HG03442 (cell line): ENCODE data around the gene FAM98C.
"Not testable (repeated sequence)": the region's sequence is repeated elsewhere in the genome, so short reads cannot be mapped to it uniquely, and the experiment has no call there.

Source experiments
- ATAC-seq: cut with Tn5 transposase; IDR thresholded peaks from one replicate; pipeline ENCODE4 v1.9.1; 2021; ENCODE audit warnings: mild to moderate bottlenecking, moderate library complexity; ENCODE audit not compliant: unreplicated experiment

FAM98C gene

DNA sequence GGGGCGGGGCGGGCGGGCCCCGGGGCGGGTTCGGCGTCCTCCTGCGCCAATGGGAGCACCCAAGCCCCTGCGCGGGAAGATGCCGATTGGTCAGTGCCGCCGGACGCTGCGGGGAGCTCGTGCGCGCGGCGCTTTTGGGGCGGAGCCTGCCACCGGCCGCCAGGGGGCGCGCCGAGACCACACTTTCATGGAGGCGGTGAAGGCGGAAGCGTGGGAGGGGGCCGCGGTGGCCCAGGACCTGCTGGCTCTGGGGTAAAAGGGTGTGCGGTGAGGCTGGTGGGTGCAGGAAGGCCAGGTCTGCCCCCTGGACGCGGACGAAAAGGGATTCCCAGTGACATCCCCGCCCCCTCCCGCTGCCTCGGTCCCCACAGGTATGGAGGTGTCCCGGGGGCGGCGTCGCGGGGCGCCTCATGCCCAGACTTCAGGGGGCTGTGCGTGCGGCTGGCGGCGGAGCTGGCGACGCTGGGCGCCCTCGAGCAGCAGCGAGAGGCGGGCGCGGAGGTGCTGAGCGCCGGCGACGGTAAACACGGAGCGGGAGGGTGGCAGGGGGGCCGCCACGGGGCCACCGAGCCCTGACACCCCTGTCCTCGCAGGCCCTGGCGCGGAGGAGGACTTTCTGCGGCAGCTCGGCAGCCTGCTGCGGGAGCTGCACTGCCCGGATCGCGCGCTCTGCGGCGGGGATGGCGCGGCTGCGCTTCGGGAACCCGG, at the start of gene FAM98C:
Gene FAM98C (plus strand): TSS at position 127 of the 708 bp plus-strand sequence. CDS start 61 bp downstream, at position 188.
- ATAC-seq, result peak; percentile 88

DNA sequence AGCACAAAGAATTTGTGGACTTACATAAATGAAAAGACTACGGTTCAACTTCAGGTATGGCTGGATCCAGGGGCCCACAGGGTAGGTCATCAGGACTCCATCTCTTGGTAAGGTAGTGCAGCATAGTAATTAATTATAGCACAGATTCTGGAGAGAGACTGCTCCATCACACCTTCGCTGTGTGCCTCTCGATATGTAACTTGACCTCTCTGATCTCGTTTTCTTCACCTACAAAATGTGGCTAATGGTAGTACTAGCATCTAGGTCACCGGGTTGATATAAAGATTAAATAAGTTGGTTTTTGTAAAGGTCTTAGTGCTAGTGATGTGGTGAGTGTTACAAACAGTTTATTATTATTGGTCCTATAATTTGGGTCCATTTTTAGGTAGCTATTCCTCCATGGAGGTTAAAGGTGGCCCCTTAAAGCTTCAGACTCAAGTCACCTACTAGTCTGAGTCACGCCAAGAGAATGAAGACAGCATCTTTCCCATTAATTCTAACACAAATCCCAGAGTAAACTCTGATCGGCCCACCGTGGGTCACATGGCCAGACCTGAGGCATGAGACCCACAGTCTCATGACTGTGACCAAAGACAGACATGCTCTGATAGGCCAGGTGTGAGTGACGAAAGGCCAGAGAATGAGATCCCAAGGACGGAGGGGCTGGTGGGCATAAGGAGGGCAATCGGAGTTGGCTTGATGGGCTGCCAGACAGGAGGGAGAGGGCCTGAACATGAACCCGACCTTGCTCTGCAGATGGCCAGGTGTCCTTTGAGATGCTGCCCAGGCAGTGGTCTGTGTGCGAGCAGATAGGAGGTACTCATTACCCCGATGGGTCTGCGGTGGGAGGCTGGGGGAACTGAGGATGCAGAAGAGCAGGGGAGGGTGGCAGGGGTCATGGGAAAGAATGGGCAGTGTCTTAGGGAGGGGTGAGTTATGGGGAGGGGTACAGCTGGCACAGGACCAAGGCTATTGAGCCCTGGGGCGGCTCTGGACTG, 46.9 kb upstream of the FAM98C start:
- ATAC-seq, result no peak

DNA sequence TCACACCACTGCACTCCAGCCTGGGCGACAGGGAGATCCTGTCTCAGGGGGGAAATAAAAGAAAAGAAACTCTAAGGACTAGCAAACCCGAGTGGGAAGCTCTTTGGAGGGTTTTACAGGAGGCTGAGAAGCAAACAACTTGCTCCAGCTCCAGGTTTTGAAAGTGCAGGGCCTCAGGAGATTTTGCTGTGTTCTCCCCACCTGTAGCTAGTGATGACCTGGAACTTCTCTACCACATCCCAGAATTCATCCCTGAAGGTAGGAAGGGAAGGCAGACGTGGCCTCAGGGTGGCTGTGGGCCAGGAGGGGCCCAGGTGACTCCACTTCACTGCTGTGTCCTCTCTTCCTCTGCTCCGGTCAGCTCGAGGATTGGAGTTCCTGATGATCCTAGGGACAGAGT, 44.8 kb upstream of the FAM98C start:
- no peak for ATAC-seq

- no peak for ATAC-seq
Measured at GRCh38 chr19:38359242-38360021, 43.5 kb upstream of the FAM98C start.

DNA sequence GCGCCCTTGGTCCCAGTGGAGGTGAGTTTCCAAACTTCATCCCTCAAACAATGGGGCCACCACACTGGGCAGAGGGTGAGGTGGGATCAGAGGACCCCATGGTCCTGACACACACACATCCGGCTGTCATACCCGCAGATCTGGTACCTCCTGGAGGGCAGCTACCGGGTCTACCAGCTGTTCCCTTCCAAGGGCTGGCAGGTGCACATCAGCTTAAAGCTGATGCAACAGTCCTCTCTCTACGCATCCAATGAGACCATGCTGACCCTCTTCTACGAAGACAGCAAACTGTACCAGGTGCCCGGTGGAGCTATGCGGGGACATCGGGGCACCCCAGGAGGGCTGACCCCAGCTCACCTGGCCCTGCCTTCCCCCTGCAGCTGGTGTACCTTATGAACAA, 42.5 kb upstream of the FAM98C start:
- no peak for ATAC-seq

GRCh38 chr19:38360839-38361631, 41.9 kb upstream of the FAM98C start:
- no peak for ATAC-seq

- no peak for ATAC-seq
Measured at GRCh38 chr19:38361633-38362075, 41.2 kb upstream of the FAM98C start.

DNA sequence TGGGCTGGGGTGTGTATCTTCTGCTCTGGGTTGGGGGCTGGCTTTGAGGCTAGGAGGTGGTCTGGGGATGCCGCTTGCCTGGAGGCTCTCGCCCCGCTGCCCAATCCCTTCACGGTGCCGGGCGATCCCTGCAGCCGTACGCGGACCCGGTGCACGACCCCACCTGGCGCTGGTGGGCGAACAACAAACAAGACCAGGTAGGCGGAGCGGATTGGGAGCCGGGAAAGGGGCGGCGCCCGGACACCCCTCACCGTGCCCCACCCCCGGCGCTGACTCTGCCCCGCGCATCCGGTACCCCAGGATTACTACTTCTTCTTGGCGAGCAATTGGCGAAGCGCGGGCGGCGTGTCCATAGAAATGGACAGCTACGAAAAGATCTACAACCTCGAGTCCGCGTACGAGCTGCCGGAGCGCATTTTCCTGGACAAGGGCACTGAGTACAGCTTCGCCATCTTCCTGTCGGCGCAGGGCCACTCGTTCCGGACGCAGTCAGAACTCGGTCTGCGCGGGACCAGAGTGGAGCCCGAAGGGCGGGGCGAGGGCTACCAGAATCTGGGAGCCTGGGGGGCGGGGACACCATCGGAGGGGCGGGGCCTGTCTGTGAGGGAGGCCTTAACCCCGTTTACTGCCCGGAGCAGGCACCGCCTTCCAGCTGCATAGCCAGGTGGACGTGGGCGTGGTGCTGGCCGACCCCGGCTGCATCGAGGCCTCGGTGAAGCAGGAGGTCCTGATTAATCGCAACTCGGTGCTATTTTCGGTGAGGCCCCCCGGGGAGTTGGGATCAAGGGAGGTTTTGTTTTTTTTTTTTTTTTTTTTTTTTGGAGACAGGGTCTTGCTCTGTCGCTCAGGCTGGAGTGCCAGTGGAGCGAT, 40.6 kb upstream of the FAM98C start:
- no peak for ATAC-seq

GRCh38 chr19:38362946-38363688, 39.8 kb upstream of the FAM98C start:
- ATAC-seq, result not testable (repeated sequence)

GRCh38 chr19:38367041-38367440, 35.9 kb upstream of the FAM98C start:
- no peak for ATAC-seq

DNA sequence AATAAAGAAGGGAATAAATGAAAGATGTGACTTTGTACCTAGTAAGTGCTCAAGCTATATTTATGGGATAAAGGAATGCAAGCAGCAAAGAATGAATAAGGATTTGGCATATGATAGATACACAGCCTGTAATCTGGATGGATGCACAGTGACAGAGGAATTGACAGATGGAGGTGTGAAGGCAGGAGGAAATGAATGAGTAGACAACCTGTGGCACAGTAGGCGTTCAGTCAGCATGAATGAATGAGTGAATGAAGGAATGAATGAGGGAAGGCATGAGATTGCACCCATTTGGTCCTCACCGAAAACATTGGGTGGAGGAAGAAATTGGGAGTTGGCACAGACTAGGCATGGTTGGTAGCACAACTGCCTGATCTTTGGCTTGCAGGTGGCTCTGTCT, 33.3 kb upstream of the FAM98C start:
- ATAC-seq, result no peak

- ATAC-seq, result no peak
Measured at GRCh38 chr19:38370299-38370698, 32.6 kb upstream of the FAM98C start.

DNA sequence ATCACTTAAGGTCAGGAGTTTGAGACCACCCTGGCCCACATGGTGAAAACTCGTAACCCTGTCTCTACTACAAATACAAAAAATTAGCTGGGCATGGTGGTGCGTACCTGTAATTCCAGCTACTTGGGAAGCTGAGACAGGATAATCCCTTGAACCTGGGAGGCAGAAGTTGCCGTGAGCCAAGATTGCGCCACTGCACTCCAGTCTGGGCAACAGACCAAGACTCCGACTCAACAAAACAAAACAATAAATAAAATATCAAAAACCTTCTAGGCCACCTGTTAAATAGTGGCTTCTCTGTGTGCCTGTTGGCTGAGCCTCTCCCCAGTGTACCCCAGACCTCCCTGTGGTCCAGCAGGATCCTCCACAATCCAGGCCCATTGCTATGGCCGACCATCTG, 31.8 kb upstream of the FAM98C start:
- ATAC-seq, result no peak

GRCh38 chr19:38373907-38374331, 29.0 kb upstream of the FAM98C start:
- no peak for ATAC-seq

- ATAC-seq, result peak; percentile 93
Measured at GRCh38 chr19:38374332-38375097, 28.4 kb upstream of the FAM98C start, which contains the start of gene PSMD8. PSMD8 (plus strand) TSS chr19:38374571; CDS start chr19:38374602, 31 bp downstream.

GRCh38 chr19:38375098-38375493, 27.8 kb upstream of the FAM98C start:
- no peak for ATAC-seq

DNA sequence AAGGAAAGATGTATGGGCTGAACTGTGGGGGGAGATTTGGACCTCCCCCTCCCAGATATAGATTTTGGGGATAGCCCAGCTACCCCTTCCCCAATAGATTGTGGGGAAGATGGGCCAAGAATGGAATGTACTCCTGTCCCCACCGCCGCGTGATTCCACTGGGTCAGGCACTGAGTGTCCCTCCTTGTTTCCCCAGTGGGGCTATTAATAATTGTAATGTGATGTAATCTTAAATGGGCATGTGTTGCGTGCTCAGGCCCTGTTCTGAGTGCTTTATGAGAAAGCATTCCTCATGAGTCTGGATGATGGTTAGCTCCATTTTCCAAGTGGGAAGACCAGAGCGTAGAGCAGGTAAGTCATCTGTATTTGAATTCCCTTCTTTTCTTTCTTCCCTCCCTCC, 27.1 kb upstream of the FAM98C start:
- ATAC-seq, result no peak

DNA sequence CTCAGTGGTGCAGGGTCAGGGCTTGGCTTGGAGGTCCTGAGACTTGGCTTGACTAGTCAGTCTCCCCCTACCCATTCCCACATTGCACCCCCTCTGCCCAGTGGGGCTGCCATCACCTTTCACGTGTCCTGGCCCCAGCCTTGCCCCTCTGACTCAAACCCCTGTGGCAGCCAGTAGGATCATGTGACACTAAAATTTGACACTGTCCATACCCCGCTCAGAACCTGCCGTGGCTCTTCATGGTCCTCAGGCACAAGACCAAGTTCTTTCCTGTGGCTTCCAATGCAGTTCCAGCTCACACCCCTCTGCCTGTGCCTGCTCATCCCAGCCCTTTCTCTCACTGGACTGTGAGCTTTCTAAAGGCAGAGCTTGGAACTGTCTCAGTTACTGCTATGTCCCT, 26.3 kb upstream of the FAM98C start:
- ATAC-seq, result no peak
